IPS-11a (cell line): ENCODE data around the gene RNF7.
"Not testable (repeated sequence)": the region's sequence is repeated elsewhere in the genome, so short reads cannot be mapped to it uniquely, and the experiment has no call there.

Experiments used
- H3K4me3 ChIP-seq: one replicate; pipeline ENCODE4 v1.5.1; 2013; ENCODE audit warnings: low read depth, low read length, control low read depth

RNF7 gene

DNA sequence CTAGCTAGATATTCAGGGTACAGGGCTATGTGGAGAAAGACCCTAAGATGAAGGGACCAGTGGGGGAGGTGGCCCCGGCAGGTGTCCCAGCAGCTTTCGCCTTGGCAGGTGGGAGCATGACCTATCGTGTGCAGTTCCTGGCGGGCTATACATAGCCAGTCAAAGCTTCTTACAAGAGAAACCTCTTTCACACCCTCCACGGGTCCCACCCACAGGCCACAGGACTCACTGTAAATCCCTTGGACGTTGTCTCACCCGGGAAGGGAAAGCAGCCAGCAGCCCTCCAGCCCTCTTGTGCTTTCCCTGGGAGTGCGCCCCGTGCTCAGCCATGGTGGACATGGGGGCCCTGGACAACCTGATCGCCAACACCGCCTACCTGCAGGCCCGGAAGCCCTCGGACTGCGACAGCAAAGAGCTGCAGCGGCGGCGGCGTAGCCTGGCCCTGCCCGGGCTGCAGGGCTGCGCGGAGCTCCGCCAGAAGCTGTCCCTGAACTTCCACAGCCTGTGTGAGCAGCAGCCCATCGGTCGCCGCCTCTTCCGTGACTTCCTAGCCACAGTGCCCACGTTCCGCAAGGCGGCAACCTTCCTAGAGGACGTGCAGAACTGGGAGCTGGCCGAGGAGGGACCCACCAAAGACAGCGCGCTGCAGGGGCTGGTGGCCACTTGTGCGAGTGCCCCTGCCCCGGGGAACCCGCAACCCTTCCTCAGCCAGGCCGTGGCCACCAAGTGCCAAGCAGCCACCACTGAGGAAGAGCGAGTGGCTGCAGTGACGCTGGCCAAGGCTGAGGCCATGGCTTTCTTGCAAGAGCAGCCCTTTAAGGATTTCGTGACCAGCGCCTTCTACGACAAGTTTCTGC, 40.1 kb downstream of the RNF7 start:
- no peak overlapping the region for H3K4me3 ChIP-seq

DNA sequence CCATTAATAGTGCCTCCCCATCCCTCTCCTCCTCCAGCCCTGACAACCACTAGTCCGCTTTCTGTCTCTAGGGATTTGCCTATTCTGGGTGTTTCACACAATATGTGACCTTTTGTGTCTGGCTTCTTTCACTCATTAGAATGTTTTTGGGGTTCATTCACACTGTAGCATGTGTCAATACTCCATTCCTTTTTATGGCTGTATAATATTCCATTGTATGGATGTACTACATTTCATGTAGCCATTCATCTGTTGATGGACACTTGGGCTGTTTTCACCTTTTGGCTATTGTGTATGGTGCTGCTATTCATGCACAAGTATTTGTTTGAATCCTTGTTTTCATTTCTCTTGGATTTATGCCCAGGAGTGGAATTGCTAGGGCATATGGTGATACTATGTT, 41.6 kb downstream of the RNF7 start:
- no peak overlapping the region for H3K4me3 ChIP-seq

DNA sequence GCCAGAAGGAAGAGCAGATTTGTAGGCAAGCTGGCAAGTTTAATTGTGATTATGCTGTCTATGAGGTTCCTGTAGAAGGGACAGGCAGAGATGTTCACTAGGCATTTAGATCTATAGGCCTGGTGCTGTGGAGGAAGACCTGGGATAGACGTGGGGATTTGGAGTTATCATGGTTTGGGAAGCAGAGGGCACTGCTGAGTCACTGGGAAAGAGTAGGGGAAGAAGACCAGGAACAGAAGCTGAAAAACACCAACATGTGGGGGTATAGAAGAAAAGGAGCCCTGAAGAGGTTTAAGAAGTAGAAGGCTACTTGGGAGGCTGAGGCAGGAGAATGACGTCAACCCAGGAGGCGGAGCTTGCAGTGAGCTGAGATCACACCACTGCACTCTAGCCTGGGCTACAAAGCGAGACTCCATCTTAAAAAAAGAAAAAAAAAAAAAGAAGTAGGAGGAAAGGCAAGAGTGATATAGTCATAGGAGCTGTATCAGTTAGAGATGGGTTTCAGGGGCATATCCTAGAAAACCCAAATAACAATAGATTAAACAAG, 44.4 kb downstream of the RNF7 start:
- no peak overlapping the region for H3K4me3 ChIP-seq

DNA sequence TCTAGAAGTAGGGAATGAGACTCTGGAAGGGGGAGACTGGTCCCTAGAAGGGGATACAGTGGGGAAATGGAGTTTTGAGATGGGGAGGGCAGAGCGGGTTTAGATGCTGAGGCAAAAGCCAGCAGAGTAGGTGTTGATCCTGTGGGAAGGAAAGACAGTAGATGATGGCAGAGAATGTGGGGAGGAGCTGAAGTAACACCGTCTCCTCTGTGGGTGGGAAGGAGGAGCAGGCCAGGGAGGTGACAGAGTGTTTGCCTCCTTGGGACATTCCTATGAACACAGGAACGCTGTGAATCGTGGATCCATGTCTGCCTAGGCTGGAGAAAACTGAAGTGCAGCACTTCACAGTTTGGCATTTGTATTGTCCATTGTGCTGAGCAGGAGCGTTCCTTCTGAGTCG, 45.5 kb downstream of the RNF7 start:
- no peak overlapping the region for H3K4me3 ChIP-seq

DNA sequence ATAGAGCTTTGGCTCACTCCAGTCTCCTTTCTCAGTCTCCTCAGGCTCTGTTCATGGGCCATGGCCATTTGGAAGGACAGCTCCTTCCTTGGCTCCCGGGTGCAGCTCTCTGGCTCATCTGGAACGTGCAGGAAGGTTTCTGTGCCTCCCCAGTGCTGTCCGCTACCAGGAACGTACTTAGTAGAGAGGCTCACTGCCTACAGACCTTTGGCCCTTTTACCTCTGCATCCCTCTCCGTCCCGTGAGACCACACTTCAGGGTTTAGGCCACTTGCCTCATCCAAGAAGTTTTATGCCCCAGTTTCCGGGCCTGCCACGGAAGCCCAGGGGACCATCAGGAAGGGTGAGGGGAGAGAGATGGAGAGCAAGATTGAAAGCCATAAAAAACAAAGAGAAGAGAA, 46.0 kb downstream of the RNF7 start:
- H3K4me3 ChIP-seq = no peak overlapping the region

DNA sequence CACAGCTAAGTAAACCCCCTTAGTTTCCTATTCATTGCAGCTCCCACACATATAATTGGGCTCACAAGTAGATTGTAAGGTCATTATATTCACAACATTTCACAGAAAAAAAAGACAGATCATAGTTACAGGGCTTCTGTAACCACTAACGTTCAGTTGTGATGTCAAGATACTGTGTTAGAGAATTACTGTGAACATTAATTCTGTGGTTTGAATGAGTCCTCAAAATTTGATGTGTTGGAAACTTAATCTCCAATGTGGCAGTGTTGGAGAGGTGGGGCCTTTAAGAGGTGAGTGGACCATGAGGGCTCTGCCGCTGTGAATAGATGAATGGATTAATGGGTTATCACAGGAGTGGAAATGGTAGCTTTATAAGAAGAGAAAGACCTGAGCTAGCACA, 46.4 kb downstream of the RNF7 start:
- no peak overlapping the region for H3K4me3 ChIP-seq

DNA sequence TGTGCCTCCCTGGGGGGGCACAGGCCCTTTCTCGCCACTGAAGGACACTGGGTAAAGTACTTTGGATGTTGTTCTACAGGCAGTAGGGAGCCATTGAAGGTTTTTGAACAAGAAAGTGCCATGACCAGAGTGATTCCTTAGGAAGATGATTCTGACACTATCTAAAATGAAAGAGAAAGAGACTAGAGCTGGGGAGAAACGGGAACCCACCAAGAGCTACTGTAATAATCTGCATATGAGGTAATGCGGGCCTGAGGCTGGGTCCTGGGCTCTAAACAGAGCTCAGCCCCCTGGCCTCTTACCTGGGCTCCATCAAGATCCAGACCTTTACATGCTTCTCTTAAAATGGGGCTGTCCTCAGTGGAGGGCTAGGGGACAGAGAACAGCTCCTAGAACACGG, 50.1 kb downstream of the RNF7 start:
- no peak overlapping the region for H3K4me3 ChIP-seq

DNA sequence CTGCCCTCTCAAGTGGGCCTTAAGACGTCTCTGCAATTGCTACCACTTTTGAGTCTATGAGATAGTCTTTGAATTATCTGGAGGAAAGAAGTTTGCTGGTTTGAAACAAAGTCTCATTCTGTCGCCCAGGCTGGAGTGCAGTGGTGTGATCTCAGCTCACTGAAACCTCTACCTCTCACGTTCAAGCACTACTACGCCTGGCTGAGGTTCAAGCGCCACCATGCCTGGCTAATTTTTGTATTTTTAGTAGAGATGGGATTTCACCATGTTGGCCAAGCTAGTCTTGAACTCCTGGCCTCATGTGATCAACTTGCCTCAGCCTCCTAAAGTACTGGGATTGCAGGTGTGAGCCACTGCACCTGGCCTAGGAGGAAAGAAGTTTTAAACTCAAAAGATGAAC, 50.7 kb downstream of the RNF7 start:
- H3K4me3 ChIP-seq = not testable (repeated sequence)

DNA sequence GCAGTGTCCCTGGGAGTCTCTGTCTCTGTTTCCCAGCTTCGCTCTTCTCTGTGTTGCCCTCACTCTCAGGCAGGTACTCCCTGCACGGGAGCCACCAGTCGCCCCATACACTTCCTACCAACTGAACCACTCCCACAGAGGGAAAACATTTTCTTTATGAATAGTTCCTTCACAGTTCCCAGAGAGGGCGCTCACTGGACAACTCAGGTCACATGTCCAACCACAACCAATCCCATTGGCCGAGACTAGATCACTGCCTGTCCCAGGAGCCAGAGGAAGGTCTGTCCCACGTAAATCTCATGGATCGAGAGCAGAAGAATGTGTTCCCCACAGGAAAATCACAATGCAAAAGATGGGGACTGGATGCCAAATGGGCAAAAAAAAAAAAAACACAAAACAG, 51.2 kb downstream of the RNF7 start:
- no peak overlapping the region for H3K4me3 ChIP-seq

DNA sequence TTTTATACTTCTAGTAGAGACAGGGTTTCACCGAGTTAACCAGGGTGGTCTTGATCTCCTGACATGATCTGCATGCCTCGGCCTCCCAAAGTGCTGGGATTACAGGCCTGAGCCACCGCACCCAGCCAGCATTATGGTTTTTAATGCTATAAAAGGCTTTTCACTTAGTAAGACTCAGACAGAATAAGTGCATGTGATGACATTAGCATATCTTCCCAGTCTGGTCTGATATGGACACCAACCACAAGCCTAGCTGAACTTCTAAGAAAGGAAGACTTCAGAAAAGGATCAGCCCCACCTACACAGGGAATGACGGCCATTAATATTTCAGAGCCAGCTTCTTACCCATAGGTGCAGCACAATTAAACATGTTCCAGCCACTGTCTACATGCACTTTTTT, 52.1 kb downstream of the RNF7 start:
- no peak overlapping the region for H3K4me3 ChIP-seq

DNA sequence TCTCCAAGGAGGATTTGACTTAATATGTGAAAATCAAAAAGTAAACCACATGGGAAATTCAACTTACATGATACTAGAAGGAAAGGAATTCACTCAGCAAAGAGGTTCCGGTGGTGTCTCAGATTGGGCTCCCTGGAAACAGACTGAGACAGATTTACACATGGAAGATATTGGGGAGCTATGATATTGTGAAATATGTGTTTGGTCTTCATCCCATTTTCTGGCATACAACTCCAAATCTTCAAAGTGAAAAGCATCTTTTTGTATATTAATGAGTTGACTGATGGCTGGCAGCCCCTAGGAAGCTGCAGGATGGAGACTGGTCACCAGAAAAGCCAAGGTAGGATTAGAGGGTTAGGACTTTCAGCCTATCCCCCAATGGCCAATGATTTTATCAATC, 54.4 kb downstream of the RNF7 start:
- no peak overlapping the region for H3K4me3 ChIP-seq

DNA sequence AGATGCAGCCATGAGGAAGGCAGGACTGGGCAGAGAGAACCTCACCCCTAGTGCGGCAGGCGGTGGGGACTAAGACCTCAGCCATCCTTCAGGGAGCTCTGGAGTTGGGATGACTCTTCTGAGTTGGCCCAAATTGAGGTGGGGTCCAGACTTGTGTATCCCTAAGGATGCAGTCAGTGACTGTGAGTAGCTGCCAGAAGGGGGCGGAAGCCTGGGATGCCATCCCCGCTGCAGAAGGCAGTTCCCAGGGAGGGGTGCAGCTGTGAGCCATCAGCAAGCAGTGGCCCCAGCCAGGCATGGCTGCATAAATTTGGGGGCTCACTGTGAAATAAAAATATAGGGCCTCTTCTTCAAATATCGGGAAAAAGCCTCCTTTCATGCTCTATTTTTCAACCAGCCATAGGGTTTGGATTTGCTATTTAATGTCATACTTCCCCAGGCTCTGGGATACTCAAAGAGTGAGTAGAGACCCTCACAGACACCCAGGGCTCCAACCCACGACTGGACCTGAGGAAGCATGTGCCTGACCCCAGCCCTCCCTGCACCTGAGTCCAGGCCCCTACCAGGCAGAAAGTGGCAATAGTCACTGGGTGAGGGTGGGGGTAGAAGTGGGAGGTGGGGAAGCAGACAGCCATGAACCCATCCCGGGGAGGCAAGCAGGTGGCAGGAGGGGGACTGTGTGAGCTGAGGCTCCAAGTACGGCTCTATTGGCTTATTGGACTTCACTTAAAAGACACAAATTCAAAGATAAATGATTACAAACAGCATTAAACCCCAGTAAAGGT, 55.6 kb downstream of the RNF7 start:
- no peak overlapping the region for H3K4me3 ChIP-seq

DNA sequence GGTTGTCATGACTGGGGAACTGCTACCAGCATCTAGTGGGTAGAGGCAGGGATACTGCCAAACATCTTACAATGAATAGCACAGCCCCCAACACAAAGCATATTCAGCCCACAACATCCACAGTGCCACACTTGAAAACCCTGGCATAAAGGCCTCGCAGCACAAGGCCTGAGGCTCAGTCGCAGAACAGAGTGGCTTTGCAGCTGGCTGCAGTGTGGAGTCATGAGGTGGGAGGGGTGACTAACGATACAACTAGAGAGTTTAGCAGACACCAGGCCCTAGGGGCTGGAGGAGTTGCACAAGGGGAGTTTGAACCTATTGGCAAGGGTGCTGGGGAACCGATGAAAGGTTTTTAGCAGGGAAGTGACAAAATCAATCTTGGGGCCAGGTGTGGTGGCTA, 57.2 kb downstream of the RNF7 start:
- H3K4me3 ChIP-seq = no peak overlapping the region

DNA sequence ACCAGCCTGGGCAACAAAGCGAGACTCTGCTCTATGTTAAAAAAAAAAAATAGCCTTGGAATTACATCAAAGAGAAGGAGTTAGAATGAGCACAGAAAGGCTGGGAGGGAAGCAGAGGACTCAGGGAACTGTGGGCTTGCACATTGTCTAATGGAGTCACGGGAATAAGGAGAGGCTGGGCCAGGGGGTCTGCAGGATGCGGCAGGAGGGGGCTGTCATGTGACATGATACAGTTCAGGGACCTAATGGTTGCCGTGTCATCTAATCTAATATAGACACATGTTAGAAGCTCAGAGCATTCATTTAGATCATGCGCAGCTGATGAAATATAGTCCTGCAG, 57.6 kb downstream of the RNF7 start:
- no peak overlapping the region for H3K4me3 ChIP-seq

DNA sequence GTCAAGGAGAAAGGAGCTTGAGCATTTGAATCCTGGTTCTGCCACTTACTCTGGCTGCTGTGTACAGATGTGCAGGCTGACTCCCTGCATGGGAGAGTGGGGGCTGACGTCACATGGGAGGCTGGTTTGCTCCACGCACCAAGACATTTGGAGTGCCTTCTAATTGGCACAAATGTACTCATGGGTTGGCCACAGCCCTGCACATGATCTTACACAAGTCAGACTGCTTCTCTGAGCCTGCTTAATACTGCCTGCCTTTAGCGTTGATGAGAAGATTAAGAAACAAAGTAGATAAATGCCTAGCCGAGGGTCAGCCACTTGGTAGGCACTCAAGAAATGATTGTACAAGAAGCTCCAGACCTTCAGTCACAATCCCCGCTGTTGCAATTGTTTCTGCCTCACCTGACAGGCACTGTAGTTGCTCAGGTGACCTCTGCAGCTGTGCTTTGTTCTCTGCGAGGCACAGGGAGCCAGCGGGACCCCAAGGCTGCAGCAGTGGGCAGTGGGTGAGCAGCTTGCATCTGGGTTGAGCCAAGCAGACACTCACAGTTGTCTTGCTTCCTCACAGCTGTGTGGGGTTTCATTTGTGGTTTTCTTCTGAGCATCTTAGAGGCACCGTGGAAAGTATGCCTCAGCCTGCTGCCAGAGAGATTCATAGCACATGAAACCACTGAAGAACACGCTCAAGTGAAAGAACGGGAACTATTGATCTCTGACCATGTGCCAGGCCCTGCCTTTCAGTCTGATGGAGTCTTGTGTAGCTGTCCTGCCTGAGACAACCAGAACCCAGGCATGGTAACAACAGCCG, 58.2 kb downstream of the RNF7 start:
- H3K4me3 ChIP-seq = no peak overlapping the region
